ENCODE data around the gene SCGB3A1. TPM values are rescaled to one million over a fixed set of nuclear protein-coding genes. Genes with fewer than 3 reads are reported as not detected.
A peak's percentile ranks its signal among the peaks of the same experiment; 100 is the strongest.

SCGB3A1 gene
- total and polyA plus RNA-seq, 8 donors, result 0.43 to 15.5 (median 3.2) TPM

GRCh38 chr5:180599981-180600553, 8.8 kb upstream of the SCGB3A1 start:
- H3K4me3 ChIP-seq, result no peak overlapping the region
- DNase-seq, result peak in 1 of 6 donors; percentile 4
- no peak for TF ChIP-seq CTCF (IDR thresholded peaks at IDR 0.05)
- H3K9me3 ChIP-seq, result no peaks in the 10 kb centered on the region
- H3K27me3 ChIP-seq, result no peaks in the 10 kb centered on the region
- 78 to 79% methylated on average over 16 of the region's 16 CpGs for WGBS, 2 donors
- no peak overlapping the region for H3K27ac ChIP-seq
- no peak for ATAC-seq
- peaks cover 8 to 12% (median 9%) of the 10 kb centered on the region in 3 donors for H3K4me1 ChIP-seq
- no peak for FAIRE-seq
- no peaks in the 10 kb centered on the region for H3K36me3 ChIP-seq
- intact Hi-C loops (cut with DNase I), result no loop called here

GRCh38 chr5:180599590-180599914, 8.3 kb upstream of the SCGB3A1 start:
- Histone ChIP-seq H3K4me1 (peaks cover 8 to 12% (median 9%) of the 10 kb centered on the region in 3 donors), H3K27me3 (no peaks in the 10 kb centered on the region), H3K4me3 (no peak overlapping the region), H3K36me3 (no peaks in the 10 kb centered on the region), H3K27ac (no peak overlapping the region), H3K9me3 (no peaks in the 10 kb centered on the region)
- WGBS, 2 donors, result 91 to 98% methylated on average over 6 of the region's 6 CpGs
- DNase-seq (no peak), FAIRE-seq (no peak), ATAC-seq (no peak)
- intact Hi-C loops (cut with DNase I), result no loop called here
- no peak for TF ChIP-seq CTCF (IDR thresholded peaks at IDR 0.05)

GRCh38 chr5:180598797-180599589, 7.7 kb upstream of the SCGB3A1 start:
- DNase-seq, result peak in 1 of 6 donors; percentile 5
- no peak for TF ChIP-seq CTCF (IDR thresholded peaks at IDR 0.05)
- Histone ChIP-seq H3K9me3 (no peaks in the 10 kb centered on the region), H3K27me3 (no peaks in the 10 kb centered on the region), H3K4me1 (peaks cover 8 to 12% (median 9%) of the 10 kb centered on the region in 3 donors), H3K4me3 (no peak overlapping the region), H3K27ac (no peak overlapping the region), H3K36me3 (no peaks in the 10 kb centered on the region)
- intact Hi-C loops (cut with DNase I), result no loop called here
- WGBS, 2 donors, result 90 to 91% methylated on average over 16 of the region's 16 CpGs
- FAIRE-seq, result no peak
- ATAC-seq, result no peak

GRCh38 chr5:180598316-180598701, 7.0 kb upstream of the SCGB3A1 start:
- peaks cover 8 to 12% (median 9%) of the 10 kb centered on the region in 3 donors for H3K4me1 ChIP-seq
- 88 to 95% methylated on average over 9 of the region's 9 CpGs for WGBS, 2 donors
- no peak for TF ChIP-seq CTCF (IDR thresholded peaks at IDR 0.05)
- peak in 2 of 6 donors; percentile 5 to 42 for DNase-seq
- no peak for FAIRE-seq
- no peak overlapping the region for H3K27ac ChIP-seq
- no peak for ATAC-seq
- H3K36me3 ChIP-seq, result no peaks in the 10 kb centered on the region
- no peaks in the 10 kb centered on the region for H3K27me3 ChIP-seq
- no peak overlapping the region for H3K4me3 ChIP-seq
- no peaks in the 10 kb centered on the region for H3K9me3 ChIP-seq
- intact Hi-C loops (cut with DNase I), result no loop called here

All from pancreas (tissue), 10 donors.